ENCODE results near the gene TNNC1.

TNNC1 gene

GRCh38 chr3:52444860-52445793, 8.7 kb downstream of the TNNC1 start, which contains the start of gene SEMA3G:
Gene SEMA3G (minus strand): TSS chr3:52445103. CDS start chr3:52445027, 76 bp downstream.
- in situ Hi-C loops (cut with HindIII; ENCODE audit: low sequenced_read_pairs): no loop called here

DNA sequence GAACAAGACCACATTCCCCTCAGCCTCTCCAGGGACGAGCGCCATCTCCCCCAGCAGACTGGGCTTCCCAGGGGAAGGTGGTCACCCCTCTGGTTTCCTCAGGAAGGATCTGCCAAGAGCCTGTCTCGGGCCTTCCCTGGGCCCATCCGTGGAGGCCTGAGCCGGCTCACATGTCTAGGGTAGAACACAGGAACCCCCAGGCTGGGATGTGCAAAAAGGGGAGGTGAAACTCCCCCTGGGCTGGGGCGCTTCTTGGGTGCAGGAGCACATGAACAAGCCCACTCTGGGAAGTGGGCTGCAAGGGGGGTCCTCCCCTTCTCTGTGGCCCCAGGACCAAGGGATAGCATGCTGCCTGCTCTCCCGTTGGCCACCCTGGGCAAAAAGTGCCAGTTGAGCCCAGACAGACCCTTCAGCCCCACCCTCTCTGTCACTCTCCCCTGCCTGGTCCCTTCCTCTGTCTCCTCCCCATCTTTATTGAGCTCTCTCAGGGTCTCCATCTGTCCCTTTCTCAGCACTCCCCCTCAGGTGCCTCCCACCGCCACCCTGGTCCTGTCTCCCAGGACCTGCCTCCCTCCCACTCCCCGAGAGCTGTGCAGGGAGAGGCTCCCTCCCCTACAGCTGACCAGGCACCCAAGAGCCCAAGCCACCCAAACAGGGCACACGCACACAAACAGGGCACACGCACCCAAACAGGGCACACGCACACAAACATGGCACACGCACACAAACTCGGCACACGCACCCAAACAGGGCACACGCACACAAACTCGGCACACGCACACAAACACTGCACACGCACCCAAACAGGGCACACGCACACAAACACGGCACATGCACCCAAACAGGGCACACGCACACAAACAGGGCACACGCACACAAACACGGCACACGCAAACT, 9.8 kb downstream of the TNNC1 start:
- in situ Hi-C loops (cut with HindIII; ENCODE audit: low sequenced_read_pairs): no loop called here

- in situ Hi-C loops (cut with HindIII; ENCODE audit: low sequenced_read_pairs): no loop called here
Observed at GRCh38 chr3:52443268-52443610, 10.6 kb downstream of the TNNC1 start.

GRCh38 chr3:52442409-52443267, 11.2 kb downstream of the TNNC1 start:
- in situ Hi-C loops (cut with HindIII; ENCODE audit: low sequenced_read_pairs): no loop called here

- in situ Hi-C loops (cut with HindIII; ENCODE audit: low sequenced_read_pairs): no loop called here
Observed at GRCh38 chr3:52441772-52442332, 12.0 kb downstream of the TNNC1 start.

DNA sequence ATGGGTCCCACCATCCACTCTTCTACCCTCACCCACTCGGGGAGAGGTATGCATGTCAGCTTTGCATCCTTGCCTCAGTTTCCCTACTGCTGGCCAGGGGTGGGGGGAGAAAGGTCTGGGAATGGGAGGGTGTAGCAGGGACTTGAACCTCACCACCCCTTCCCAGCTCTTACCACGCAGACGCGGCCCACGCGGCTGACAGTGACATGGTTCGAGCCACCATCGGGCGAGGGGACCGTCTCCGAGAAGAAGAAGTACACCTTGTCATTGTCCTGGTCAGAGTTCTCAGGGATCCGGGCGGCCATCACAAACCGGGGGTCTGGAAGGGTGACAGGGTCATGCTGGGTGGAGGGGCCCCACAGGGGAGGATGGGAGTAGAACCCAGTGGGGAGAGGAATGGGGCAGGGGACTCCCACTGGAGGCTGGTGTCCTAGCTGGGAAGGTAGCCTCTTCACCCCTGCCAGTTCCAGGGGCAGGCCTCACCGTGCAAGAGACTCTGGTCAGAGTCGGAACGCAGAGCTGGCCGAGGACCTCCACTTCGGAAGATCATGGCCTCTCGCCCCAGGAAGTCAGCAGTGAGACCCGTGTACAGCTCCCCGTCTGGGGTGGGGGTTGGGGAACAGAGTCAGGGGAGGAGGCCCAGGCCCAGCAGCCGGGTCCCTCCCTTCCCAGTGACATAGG, 12.6 kb downstream of the TNNC1 start:
- in situ Hi-C loops (cut with HindIII; ENCODE audit: low sequenced_read_pairs): no loop called here

- in situ Hi-C loops (cut with HindIII; ENCODE audit: low sequenced_read_pairs): no loop called here
Observed at GRCh38 chr3:52440671-52441070, 13.2 kb downstream of the TNNC1 start.

DNA sequence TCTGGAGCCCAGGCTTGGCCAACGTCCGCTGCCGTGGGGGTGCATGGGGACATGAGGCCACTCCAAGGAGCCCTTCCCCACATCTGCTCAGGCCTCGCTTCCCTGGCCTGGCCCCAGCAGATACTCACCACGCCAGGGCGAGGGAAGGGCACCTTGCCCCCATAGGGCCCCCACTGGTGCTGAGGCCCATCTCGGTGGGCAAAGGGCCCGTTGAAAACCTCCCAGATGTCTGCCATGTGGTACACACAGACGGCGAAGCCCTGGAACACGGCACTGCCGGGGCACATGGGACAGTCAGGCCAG, 13.6 kb downstream of the TNNC1 start:
- in situ Hi-C loops (cut with HindIII; ENCODE audit: low sequenced_read_pairs): no loop called here

- in situ Hi-C loops (cut with HindIII; ENCODE audit: low sequenced_read_pairs): no loop called here
Observed at GRCh38 chr3:52439426-52440248, 14.2 kb downstream of the TNNC1 start.

GRCh38 chr3:52438579-52439425, 15.0 kb downstream of the TNNC1 start:
- in situ Hi-C loops (cut with HindIII; ENCODE audit: low sequenced_read_pairs): no loop called here

GRCh38 chr3:52438104-52438376, 15.8 kb downstream of the TNNC1 start:
- in situ Hi-C loops (cut with HindIII; ENCODE audit: low sequenced_read_pairs): no loop called here

DNA sequence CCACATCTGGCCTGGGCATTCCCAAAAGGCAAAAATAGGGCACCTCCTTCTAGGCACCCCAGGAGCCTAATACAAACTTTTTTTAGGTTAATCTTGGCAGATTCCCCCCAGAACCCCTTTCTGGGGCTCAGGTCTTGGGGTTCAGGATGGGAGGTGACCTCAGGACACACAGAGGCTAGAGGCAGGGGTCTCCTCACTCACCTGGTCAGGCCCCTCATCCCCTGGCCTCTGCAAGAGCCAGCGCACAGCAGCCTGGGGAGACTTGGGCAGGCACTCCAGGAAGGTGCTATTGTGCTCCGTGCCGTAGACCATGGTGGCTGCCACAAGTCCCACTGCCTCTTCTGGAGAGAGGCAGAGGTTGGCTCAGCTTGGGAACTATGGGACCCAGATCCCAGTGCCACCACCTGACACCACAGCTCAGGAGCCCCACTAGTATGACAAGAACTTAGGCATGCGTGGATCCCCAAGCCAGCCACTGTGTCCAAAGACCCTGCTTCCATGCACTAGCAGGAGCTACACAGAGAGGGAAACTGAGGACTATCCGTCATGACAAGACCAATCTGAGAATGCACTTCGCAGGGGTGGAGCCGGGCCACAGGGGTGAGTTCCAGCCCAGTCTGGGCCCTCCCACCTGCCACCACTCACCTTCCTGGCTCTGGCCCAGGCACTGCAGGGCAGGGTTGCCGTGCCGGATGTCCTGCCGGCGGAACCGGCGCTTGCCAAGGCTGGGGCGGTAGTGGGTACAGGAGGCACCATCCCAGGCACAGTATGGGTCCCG, 16.3 kb downstream of the TNNC1 start:
- in situ Hi-C loops (cut with HindIII; ENCODE audit: low sequenced_read_pairs): no loop called here

- in situ Hi-C loops (cut with HindIII; ENCODE audit: low sequenced_read_pairs): no loop called here
Observed at GRCh38 chr3:52436500-52437149, 17.2 kb downstream of the TNNC1 start.

- in situ Hi-C loops (cut with HindIII; ENCODE audit: low sequenced_read_pairs): no loop called here
Observed at GRCh38 chr3:52435246-52436101, 18.4 kb downstream of the TNNC1 start.

DNA sequence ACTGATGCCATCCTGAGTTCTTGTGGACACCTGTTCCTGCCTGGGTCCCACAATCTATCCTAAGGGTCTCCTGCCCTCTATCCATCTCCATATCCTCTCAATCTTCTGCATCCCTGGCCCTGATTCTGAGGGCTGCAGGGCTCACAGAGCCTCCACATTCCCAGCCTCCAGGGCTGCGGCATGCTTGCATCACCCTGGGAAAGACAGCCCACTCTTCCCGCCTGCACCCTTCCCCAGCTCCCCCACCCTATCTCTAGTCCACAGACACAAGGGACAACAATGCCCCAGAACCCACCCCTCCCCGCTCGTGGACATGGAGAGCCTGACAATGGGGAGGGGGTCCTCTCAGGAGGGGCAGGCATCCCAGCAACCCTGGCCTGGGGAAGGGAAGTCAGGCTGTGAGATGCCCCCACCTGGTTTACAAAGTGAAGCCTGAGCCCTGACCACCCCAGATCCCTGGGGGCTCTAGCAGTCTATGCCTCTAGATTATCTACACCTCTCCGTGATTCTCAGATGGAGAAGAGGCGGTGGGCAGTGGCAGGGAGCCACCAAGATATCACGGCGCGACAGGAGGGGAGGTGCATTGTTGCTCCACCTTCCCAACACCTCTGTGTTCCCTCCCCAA, 19.2 kb downstream of the TNNC1 start:
- in situ Hi-C loops (cut with HindIII; ENCODE audit: low sequenced_read_pairs): no loop called here

DNA sequence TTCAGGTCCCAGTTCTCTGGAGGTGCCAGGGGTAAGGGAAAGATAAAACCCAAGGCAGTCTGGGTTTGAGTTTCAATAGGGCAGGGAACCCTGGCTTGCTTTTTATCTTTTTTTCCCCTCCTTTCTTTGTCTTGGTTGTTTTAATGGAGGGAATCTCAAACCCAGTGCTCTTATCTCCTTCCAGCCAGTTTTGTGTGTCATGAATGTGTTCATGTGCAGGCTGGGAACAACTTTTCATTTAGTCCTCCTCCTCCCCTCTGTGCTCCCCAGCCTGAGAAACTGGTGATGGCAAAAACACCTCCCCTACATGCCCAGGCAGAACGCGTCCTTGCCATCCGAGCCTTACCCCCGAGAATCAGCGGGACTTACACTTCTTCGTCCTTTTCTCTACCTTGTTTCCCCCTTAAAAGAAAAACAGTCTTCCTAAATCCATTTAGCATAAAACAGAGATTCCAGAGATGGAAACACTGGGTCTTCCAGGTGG, 19.8 kb downstream of the TNNC1 start:
- in situ Hi-C loops (cut with HindIII; ENCODE audit: low sequenced_read_pairs): no loop called here
